OCI-M1 (cell line): ENCODE measurements around the gene TMEM43.

Experiments
- DNase-seq: peaks from one replicate; lab custom pipeline; 2025; lab: John Stamatoyannopoulos, UW

The TMEM43 gene

GRCh38 chr3:14138109-14138877 lies 13.4 kb downstream of the TMEM43 start:
- no peak for DNase-seq

GRCh38 chr3:14138878-14139655 lies 14.2 kb downstream of the TMEM43 start:
- no peak for DNase-seq

DNA sequence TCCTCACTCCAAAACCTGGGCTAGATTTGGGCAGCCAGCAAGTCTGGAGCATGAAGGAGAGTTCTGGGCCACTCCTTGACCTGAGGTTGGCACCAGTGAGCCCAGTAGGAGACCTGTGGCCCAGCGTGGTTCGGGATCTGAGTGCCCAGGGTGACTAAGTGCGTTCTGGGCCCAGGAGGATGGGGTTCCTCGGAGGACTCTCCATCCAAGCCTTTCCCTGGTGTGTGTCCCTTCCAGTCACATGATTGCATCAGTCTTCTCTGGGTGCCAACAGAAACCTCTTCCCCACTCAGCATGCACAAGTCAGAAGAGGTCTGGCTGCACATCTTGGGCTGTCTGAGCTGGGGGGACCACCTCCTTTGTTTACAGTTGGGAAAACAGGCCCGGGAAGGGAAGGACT lies 14.9 kb downstream of the TMEM43 start:
- DNase-seq, result no peak

- no peak for DNase-seq
Observed at GRCh38 chr3:14140668-14141067, 15.8 kb downstream of the TMEM43 start.

DNA sequence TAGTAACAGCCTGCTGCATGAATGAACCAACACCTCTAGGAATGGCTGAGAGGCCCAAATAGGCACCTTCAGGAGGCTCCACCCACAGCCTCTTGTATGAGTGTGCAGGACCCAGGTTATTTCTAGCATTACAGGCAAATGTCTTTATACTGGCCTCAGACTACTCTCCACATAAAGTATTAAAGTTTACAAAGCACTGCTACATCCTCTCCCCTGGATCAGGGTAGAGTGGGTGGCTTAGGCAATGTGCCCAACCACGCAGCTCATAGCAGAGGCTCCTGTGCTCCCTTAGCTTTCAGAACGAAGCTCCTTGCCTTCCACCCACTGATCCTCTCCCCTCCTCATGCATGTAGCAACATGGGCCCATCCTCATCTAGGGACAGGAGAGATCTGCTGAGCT lies 16.3 kb downstream of the TMEM43 start:
- DNase-seq, result no peak

DNA sequence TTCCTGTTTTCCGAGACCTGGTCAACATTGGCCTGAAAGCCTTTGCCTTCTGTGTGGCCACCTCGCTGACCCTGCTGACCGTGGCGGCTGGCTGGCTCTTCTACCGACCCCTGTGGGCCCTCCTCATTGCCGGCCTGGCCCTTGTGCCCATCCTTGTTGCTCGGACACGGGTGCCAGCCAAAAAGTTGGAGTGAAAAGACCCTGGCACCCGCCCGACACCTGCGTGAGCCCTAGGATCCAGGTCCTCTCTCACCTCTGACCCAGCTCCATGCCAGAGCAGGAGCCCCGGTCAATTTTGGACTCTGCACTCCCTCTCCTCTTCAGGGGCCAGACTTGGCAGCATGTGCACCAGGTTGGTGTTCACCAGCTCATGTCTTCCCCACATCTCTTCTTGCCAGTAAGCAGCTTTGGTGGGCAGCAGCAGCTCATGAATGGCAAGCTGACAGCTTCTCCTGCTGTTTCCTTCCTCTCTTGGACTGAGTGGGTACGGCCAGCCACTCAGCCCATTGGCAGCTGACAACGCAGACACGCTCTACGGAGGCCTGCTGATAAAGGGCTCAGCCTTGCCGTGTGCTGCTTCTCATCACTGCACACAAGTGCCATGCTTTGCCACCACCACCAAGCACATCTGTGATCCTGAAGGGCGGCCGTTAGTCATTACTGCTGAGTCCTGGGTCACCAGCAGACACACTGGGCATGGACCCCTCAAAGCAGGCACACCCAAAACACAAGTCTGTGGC lies 16.9 kb downstream of the TMEM43 start:
- no peak for DNase-seq

DNA sequence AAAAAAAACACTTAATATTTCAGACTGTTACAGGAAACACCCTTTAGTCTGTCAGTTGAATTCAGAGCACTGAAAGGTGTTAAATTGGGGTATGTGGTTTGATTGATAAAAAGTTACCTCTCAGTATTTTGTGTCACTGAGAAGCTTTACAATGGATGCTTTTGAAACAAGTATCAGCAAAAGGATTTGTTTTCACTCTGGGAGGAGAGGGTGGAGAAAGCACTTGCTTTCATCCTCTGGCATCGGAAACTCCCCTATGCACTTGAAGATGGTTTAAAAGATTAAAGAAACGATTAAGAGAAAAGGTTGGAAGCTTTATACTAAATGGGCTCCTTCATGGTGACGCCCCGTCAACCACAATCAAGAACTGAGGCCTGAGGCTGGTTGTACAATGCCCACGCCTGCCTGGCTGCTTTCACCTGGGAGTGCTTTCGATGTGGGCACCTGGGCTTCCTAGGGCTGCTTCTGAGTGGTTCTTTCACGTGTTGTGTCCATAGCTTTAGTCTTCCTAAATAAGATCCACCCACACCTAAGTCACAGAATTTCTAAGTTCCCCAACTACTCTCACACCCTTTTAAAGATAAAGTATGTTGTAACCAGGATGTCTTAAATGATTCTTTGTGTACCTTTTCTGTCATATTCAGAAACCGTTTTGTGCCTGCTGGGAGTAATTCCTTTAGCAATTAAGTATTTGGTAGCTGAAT lies 17.9 kb downstream of the TMEM43 start:
- DNase-seq, result no peak

DNA sequence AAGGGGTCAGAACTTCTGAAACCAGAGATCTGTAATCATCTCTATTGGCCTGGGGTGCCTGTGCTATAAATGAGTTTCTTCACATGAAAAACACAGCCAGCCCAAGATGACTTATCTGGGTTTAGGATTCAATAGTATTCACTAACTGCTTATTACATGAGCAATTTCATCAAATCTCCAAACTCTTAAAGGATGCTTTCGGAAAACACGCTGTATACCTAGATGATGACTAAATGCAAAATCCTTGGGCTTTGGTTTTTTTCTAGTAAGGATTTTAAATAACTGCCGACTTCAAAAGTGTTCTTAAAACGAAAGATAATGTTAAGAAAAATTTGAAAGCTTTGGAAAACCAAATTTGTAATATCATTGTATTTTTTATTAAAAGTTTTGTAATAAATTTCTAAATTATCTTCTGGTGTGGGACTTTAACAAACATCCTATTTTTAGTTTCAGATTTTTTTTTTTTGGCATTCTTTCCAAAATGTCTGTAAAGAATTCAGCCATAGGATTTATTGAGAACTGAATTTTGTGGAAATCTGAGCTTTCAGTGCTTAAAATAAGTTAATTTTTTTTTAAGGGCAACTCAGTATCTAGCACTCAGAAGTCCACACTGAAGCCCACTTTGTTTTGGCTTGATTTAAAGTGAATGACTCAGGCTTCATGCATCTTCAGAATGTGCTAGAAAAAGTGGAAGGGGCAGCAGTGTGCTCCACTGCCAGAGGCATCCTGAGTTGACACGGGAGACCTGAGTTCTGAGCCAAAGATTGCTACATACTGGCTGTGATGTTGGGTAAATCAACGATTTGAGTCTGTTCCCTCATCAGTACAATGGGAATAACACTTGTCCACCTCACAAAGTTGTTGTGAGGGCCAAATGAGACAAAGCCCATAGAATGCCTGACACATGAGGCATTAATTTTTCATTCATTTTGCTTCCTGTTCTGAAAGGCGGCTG lies 18.7 kb downstream of the TMEM43 start:
- no peak for DNase-seq

GRCh38 chr3:14144423-14145075 lies 19.7 kb downstream of the TMEM43 start:
- DNase-seq, result peak; percentile 91

- DNase-seq, result no peak
Observed at GRCh38 chr3:14145236-14145635, 20.4 kb downstream of the TMEM43 start.

DNA sequence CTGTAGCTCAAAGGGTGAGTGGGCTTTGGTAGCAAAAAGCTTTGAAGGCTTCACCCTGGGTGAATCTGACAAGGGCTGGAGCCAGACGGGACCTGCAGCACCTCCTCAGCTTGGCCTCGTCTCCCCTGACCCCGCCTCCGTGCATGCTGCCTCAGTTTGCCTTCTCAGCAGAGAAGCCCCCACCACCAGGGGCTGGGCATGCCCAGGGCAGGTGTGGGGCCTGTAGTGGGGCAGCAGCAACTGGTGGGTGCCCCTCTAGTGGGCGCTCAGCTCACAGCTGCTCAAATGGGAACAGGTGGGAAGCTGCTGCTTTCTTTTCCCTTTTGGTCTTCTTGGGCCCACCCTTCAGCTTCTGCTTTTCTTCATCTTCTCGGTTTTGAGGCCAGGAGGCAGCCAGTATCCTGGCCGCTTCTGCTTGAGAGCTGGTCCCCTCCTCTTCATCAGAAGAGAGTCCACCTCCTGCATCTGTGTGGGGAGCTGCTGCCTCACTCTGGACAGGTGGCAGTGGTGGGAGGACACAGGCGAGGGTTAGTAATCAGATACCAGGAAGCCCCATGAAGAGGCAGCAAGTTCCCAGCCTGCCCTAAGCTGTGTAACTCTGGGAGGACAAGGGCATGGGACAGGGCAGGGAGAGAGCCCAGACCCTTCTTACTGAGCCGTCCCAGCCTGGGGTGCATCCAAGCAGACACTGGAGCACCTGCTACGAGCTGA lies 21.0 kb downstream of the TMEM43 start:
- no peak for DNase-seq

GRCh38 chr3:14146381-14147065 lies 21.7 kb downstream of the TMEM43 start:
- DNase-seq, result no peak

GRCh38 chr3:14147066-14147435 lies 22.2 kb downstream of the TMEM43 start:
- no peak for DNase-seq

DNA sequence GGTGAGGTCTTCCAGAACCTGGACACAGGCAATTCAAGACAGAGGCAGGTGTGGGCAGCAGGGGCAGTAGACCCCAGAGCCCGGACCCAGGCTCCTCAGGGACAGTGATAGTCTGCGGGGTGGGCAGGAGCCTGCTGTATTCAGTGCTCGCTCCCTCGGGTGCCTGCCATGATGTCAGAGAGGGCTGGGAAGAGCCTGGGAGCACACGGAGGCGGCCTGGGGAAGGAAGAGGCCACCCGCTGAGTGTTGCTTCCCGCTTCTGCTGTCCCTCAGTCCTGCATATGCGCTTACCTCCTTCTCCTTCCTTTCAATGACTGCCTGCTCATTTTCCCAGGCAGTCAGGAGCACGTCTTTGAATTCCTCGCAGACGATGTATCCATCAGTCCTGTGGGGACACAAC lies 22.8 kb downstream of the TMEM43 start:
- no peak for DNase-seq

GRCh38 chr3:14148041-14148985 lies 23.5 kb downstream of the TMEM43 start:
- no peak for DNase-seq

DNA sequence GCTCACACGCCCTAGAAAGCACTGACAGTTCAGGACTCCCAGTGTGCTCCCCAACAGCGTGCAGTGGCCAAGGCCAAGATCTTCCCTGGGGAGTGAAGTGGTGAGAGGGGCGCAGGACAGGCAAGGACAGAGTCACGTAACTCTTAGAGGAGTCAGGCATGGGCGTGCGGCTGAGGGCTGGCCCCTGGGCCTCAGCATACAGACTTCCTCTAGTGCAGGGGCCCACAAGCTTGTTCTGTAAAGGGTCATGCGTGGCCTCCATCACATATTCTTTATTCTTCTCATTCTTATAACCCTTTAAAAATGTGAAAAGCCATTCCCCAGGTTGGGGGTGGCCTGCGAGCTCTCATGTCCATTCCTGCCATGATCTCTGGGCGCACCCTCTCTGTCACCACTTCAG lies 25.2 kb downstream of the TMEM43 start:
- no peak for DNase-seq

GRCh38 chr3:14150491-14151230 lies 25.8 kb downstream of the TMEM43 start:
- no peak for DNase-seq
